Astrocyte of the cerebellum (primary cell): ENCODE measurements around the gene LAMC3.

Source experiments
- DNase-seq: peaks from one replicate; pipeline ENCODE4 v3.0.0-alpha.2; 2011; ENCODE audit warnings: low read depth
- H3K4me3 ChIP-seq: 2 replicates; pipeline ENCODE4 v1.5.1; 2011; ENCODE audit warnings: mild to moderate bottlenecking, low read depth, low read length, moderate library complexity
- CTCF ChIP-seq: IDR thresholded peaks from 2 replicates; pipeline ENCODE4 v1.5.1; 2012; ENCODE audit warnings: low read length, low read depth, moderate library complexity, mild to moderate bottlenecking; ENCODE audit errors: missing control alignments
- in situ Hi-C: cut with HindIII; loops from 2 replicates; pipeline ENCODE4 v1.10.0; 2017; ENCODE audit warnings: low sequenced_read_pairs

Gene LAMC3

GRCh38 chr9:131013015-131013755 is 4.2 kb downstream of the LAMC3 start:
- no peak for TF ChIP-seq CTCF
- H3K4me3 ChIP-seq, result no peak overlapping the region
- in situ Hi-C loops, result no loop called here
- no peak for DNase-seq

- DNase-seq, result no peak
- in situ Hi-C loops, result no loop called here
- no peak for TF ChIP-seq CTCF
- H3K4me3 ChIP-seq, result no peak overlapping the region
These were observed 5.0 kb downstream of the LAMC3 start for GRCh38 chr9:131013771-131014676.

- H3K4me3 ChIP-seq, result no peak overlapping the region
- TF ChIP-seq CTCF, result no peak
- in situ Hi-C loops, result no loop called here
- DNase-seq, result no peak
These were observed 6.1 kb downstream of the LAMC3 start for GRCh38 chr9:131015112-131015511.

- DNase-seq, result no peak
- TF ChIP-seq CTCF, result no peak
- in situ Hi-C loops, result no loop called here
- H3K4me3 ChIP-seq, result no peak overlapping the region
These were observed 7.0 kb downstream of the LAMC3 start for GRCh38 chr9:131015876-131016397.

- no peak for TF ChIP-seq CTCF
- in situ Hi-C loops, result no loop called here
- no peak overlapping the region for H3K4me3 ChIP-seq
- DNase-seq, result no peak
These were observed 8.1 kb downstream of the LAMC3 start for GRCh38 chr9:131017067-131017466.

- DNase-seq, result no peak
- TF ChIP-seq CTCF, result peak; percentile 5
- in situ Hi-C loops, result no loop called here
These were observed 9.6 kb downstream of the LAMC3 start for GRCh38 chr9:131018621-131019020.

More at GRCh38 chr9:131018621-131019020, 9.6 kb downstream of the LAMC3 start:
- no peak overlapping the region for H3K4me3 ChIP-seq
